CD4-positive, CD25-positive, alpha-beta regulatory T cell (primary cell): ENCODE measurements around the gene PPY. TPM values are rescaled to one million over a fixed set of nuclear protein-coding genes. Genes with fewer than 3 reads are reported as not detected.
"Not testable (repeated sequence)": the region's sequence is repeated elsewhere in the genome, so short reads cannot be mapped to it uniquely, and the experiment has no call there.

Experiments used
- ATAC-seq, 2 donors: fragments of 150-1000 bp; cut with Tn5 transposase; one replicate each; pipeline ENCODE4 v1.10.0; 2021; ENCODE audit warnings: low read depth in 2 of 2, moderate number of reproducible peaks in 2 of 2, moderate library complexity in 1 of 2
- DNase-seq, 3 donors: peaks; one replicate each; pipeline versions ENCODE4 v3.0.0 to v3.0.0-alpha.2; 2012 to 2022; ENCODE audit warnings: mixed read lengths in 1 of 3
- H3K27ac ChIP-seq: one replicate; pipeline ENCODE4 v1.7.0; 2013; ENCODE audit warnings: mild to moderate bottlenecking, low read length; ENCODE audit not compliant: insufficient read depth, poor library complexity, severe bottlenecking
- H3K27me3 ChIP-seq: one replicate; pipeline ENCODE4 v1.7.0; 2013; ENCODE audit warnings: low read length; ENCODE audit not compliant: control insufficient read depth, insufficient read depth
- H3K36me3 ChIP-seq: one replicate; pipeline ENCODE4 v1.7.0; 2013; ENCODE audit warnings: mild to moderate bottlenecking, low read length, moderate library complexity; ENCODE audit not compliant: control insufficient read depth, insufficient read depth
- H3K4me1 ChIP-seq: 2 replicates; pipeline ENCODE4 v1.7.0; 2013; ENCODE audit warnings: mild to moderate bottlenecking, low read length; ENCODE audit not compliant: insufficient read depth, control insufficient read depth, poor library complexity, severe bottlenecking
- H3K4me3 ChIP-seq: one replicate; pipeline ENCODE4 v1.7.0; 2013; ENCODE audit warnings: low read depth, mild to moderate bottlenecking, low read length, moderate library complexity
- H3K9me3 ChIP-seq, 2 experiments: 1 replicate in 1 of 2; 2 replicates in 1 of 2; pipeline ENCODE4 v1.7.0; 2013; ENCODE audit warnings: low read length in 2 of 2, mild to moderate bottlenecking in 1 of 2, moderate library complexity in 1 of 2; ENCODE audit not compliant: control insufficient read depth in 2 of 2
- H3K27ac Mint-ChIP-seq, 3 donors: one replicate each; pipeline ENCODE4 v1.8.0; 2020 to 2022; ENCODE audit warnings: mild to moderate bottlenecking in 3 of 3, mixed read lengths in 3 of 3, moderate library complexity in 2 of 3
- H3K27me3 Mint-ChIP-seq: one replicate; pipeline ENCODE4 v1.8.0; 2022; ENCODE audit warnings: mild to moderate bottlenecking, mixed read lengths
- H3K36me3 Mint-ChIP-seq: one replicate; pipeline ENCODE4 v1.8.0; 2020; ENCODE audit warnings: mixed read lengths
- H3K4me1 Mint-ChIP-seq, 4 donors: one replicate each; pipeline ENCODE4 v1.8.0; 2020 to 2022; ENCODE audit warnings: mixed read lengths in 4 of 4, mild to moderate bottlenecking in 1 of 4
- H3K4me3 Mint-ChIP-seq, 4 donors: one replicate each; pipeline ENCODE4 v1.8.0; 2020 to 2022; ENCODE audit warnings: mild to moderate bottlenecking in 4 of 4, mixed read lengths in 4 of 4, moderate library complexity in 3 of 4
- H3K9me3 Mint-ChIP-seq, 7 donors: one replicate each; pipeline ENCODE4 v1.8.0; 2020 to 2022; ENCODE audit warnings: mixed read lengths in 7 of 7, mild to moderate bottlenecking in 3 of 7, moderate library complexity in 2 of 7
- polyA plus RNA-seq, 4 donors: library from polyadenylated mRNA; unstranded; fragments of 300-500 nt; fragmentation: Illumina TruSeq; gene quantifications; one replicate each; pipeline ENCODE4 v1.2.3, GENCODE V29; 2021
- total RNA-seq: library from RNA; stranded (reverse); gene quantifications from one replicate; pipeline ENCODE4 v1.2.3, GENCODE V29; 2022

PPY gene
- total and polyA plus RNA-seq, 5 donors from 2014 or later, result not detected

GRCh38 chr17:43951750-43952149 is 9.5 kb upstream of the PPY start:
- no peak overlapping the region for H3K4me3 ChIP-seq
- peaks cover 4% of the 10 kb centered on the region for H3K4me1 ChIP-seq
- Mint-ChIP-seq H3K27me3 (peaks cover 50% of the 10 kb centered on the region), H3K27ac (no peak overlapping the region), H3K36me3 (peaks cover 5% of the 10 kb centered on the region), H3K4me1 (peaks cover 0 to 5% (median 0%) of the 10 kb centered on the region in 4 donors), H3K9me3 (peaks cover 0 to 2% (median 0%) of the 10 kb centered on the region in 7 donors), H3K4me3 (no peak overlapping the region)
- no peaks in the 10 kb centered on the region for H3K9me3 ChIP-seq
- H3K36me3 ChIP-seq, result no peaks in the 10 kb centered on the region
- ATAC-seq, result no peak
- H3K27me3 ChIP-seq, result peaks cover 16% of the 10 kb centered on the region
- DNase-seq, result no peak
- H3K27ac ChIP-seq, result no peak overlapping the region

GRCh38 chr17:43950554-43950953 is 8.3 kb upstream of the PPY start:
- H3K9me3 ChIP-seq, result no peaks in the 10 kb centered on the region
- Mint-ChIP-seq H3K27me3 (peaks cover 38% of the 10 kb centered on the region), H3K4me1 (peaks cover 0 to 5% (median 0%) of the 10 kb centered on the region in 4 donors), H3K4me3 (no peak overlapping the region), H3K27ac (no peak overlapping the region), H3K9me3 (peaks cover 0 to 2% (median 0%) of the 10 kb centered on the region in 7 donors), H3K36me3 (peaks cover 5% of the 10 kb centered on the region)
- no peak overlapping the region for H3K27ac ChIP-seq
- H3K36me3 ChIP-seq, result no peaks in the 10 kb centered on the region
- H3K4me1 ChIP-seq, result peaks cover 4% of the 10 kb centered on the region
- H3K27me3 ChIP-seq, result peaks cover 16% of the 10 kb centered on the region
- no peak for DNase-seq
- ATAC-seq, result no peak
- no peak overlapping the region for H3K4me3 ChIP-seq

- H3K27ac ChIP-seq, result no peak overlapping the region
- H3K4me3 ChIP-seq, result no peak overlapping the region
- peaks cover 0 to 5% (median 0%) of the 10 kb centered on the region in 4 donors for H3K4me1 Mint-ChIP-seq
- peaks cover 5% of the 10 kb centered on the region for H3K36me3 Mint-ChIP-seq
- H3K9me3 ChIP-seq, result no peaks in the 10 kb centered on the region
- H3K4me3 Mint-ChIP-seq, result no peak overlapping the region
- peaks cover 37% of the 10 kb centered on the region for H3K27me3 Mint-ChIP-seq
- ATAC-seq, result no peak
- no peaks in the 10 kb centered on the region for H3K36me3 ChIP-seq
- H3K4me1 ChIP-seq, result peaks cover 4% of the 10 kb centered on the region
- H3K27me3 ChIP-seq, result peaks cover 16% of the 10 kb centered on the region
- H3K9me3 Mint-ChIP-seq, result peaks cover 0 to 2% (median 0%) of the 10 kb centered on the region in 7 donors
- no peak for DNase-seq
- H3K27ac Mint-ChIP-seq, result no peak overlapping the region
Measured at GRCh38 chr17:43949781-43950180, 7.5 kb upstream of the PPY start.

GRCh38 chr17:43946781-43947180 is 4.5 kb upstream of the PPY start:
- H3K27me3 ChIP-seq, result peaks cover 11% of the 10 kb centered on the region
- no peaks in the 10 kb centered on the region for H3K4me1 ChIP-seq
- Mint-ChIP-seq H3K27ac (no peak overlapping the region), H3K4me3 (no peak overlapping the region), H3K36me3 (peaks cover 5% of the 10 kb centered on the region), H3K4me1 (peaks cover 0 to 9% (median 2%) of the 10 kb centered on the region in 4 donors), H3K27me3 (peaks cover 25% of the 10 kb centered on the region), H3K9me3 (peaks cover 0 to under 1% (median 0%) of the 10 kb centered on the region in 7 donors)
- no peak for DNase-seq
- H3K36me3 ChIP-seq, result no peaks in the 10 kb centered on the region
- no peak overlapping the region for H3K27ac ChIP-seq
- H3K9me3 ChIP-seq, result no peaks in the 10 kb centered on the region
- no peak for ATAC-seq
- no peak overlapping the region for H3K4me3 ChIP-seq

- H3K27ac Mint-ChIP-seq, result no peak overlapping the region
- peaks cover 2% of the 10 kb centered on the region for H3K27me3 ChIP-seq
- H3K36me3 ChIP-seq, result no peaks in the 10 kb centered on the region
- no peaks in the 10 kb centered on the region for H3K9me3 Mint-ChIP-seq
- H3K4me3 Mint-ChIP-seq, result no peak overlapping the region
- ATAC-seq (no peak), DNase-seq (no peak)
- H3K36me3 Mint-ChIP-seq, result no peaks in the 10 kb centered on the region
- H3K4me3 ChIP-seq, result no peak overlapping the region
- H3K4me1 Mint-ChIP-seq, result peaks cover 0 to 9% (median under 1%) of the 10 kb centered on the region in 4 donors
- H3K9me3 ChIP-seq, result no peaks in the 10 kb centered on the region
- no peaks in the 10 kb centered on the region for H3K4me1 ChIP-seq
- peaks cover 13% of the 10 kb centered on the region for H3K27me3 Mint-ChIP-seq
- no peak overlapping the region for H3K27ac ChIP-seq
Measured at GRCh38 chr17:43945074-43945829, 3.0 kb upstream of the PPY start.

- Histone ChIP-seq H3K27me3 (peaks cover 3% of the 10 kb centered on the region), H3K4me3 (no peak overlapping the region), H3K36me3 (no peaks in the 10 kb centered on the region), H3K4me1 (peaks cover 11% of the 10 kb centered on the region), H3K9me3 (no peaks in the 10 kb centered on the region), H3K27ac (no peak overlapping the region)
- DNase-seq, result no peak
- peaks cover 21% of the 10 kb centered on the region for H3K27me3 Mint-ChIP-seq
- no peaks in the 10 kb centered on the region for H3K36me3 Mint-ChIP-seq
- no peaks in the 10 kb centered on the region for H3K9me3 Mint-ChIP-seq
- H3K27ac Mint-ChIP-seq, result no peak overlapping the region
- peaks cover 0 to 17% (median 6%) of the 10 kb centered on the region in 4 donors for H3K4me1 Mint-ChIP-seq
- ATAC-seq, result no peak
- no peak overlapping the region for H3K4me3 Mint-ChIP-seq
Measured at GRCh38 chr17:43940630-43941029, 1.6 kb downstream of the PPY start.

- Mint-ChIP-seq H3K27ac (no peak overlapping the region), H3K4me3 (peak overlapping the region in 1 of 4 donors; percentile 63)
Measured at GRCh38 chr17:43939886-43940285, 2.4 kb downstream of the PPY start.

GRCh38 chr17:43939452-43939851 is 2.8 kb downstream of the PPY start:
- H3K9me3 Mint-ChIP-seq, H3K9me3 ChIP-seq, ATAC-seq, H3K27ac ChIP-seq, DNase-seq, H3K36me3 Mint-ChIP-seq, H3K27me3 ChIP-seq, H3K4me3 ChIP-seq, H3K36me3 ChIP-seq, H3K27ac Mint-ChIP-seq: not testable (repeated sequence)
- Mint-ChIP-seq H3K4me3 (peak overlapping the region in 3 of 4 donors; percentile 43 to 63 (median 60)), H3K27me3 (peaks cover 15% of the 10 kb centered on the region), H3K4me1 (peaks cover 0 to 17% (median 6%) of the 10 kb centered on the region in 4 donors)
- H3K4me1 ChIP-seq, result peaks cover 11% of the 10 kb centered on the region

More at GRCh38 chr17:43939886-43940285, 2.4 kb downstream of the PPY start:
- peaks cover 11% of the 10 kb centered on the region for H3K4me1 ChIP-seq
- ATAC-seq, result no peak
- Mint-ChIP-seq H3K4me1 (peaks cover 0 to 17% (median 6%) of the 10 kb centered on the region in 4 donors), H3K9me3 (no peaks in the 10 kb centered on the region), H3K27me3 (peaks cover 19% of the 10 kb centered on the region), H3K36me3 (no peaks in the 10 kb centered on the region)
- no peaks in the 10 kb centered on the region for H3K36me3 ChIP-seq
- H3K27ac ChIP-seq, result no peak overlapping the region
- peaks cover 3% of the 10 kb centered on the region for H3K27me3 ChIP-seq
- DNase-seq, result no peak
- no peak overlapping the region for H3K4me3 ChIP-seq
- no peaks in the 10 kb centered on the region for H3K9me3 ChIP-seq
